ENCODE data around the gene ATP11A. TPM values are rescaled to one million over a fixed set of nuclear protein-coding genes. Genes with fewer than 3 reads are reported as not detected.
"Not testable (repeated sequence)": the region's sequence is repeated elsewhere in the genome, so short reads cannot be mapped to it uniquely, and the experiment has no call there.

Gene ATP11A
- total and polyA plus RNA-seq, 2 experiments from 2014 or later: 4.9 to 5.0 TPM

DNA sequence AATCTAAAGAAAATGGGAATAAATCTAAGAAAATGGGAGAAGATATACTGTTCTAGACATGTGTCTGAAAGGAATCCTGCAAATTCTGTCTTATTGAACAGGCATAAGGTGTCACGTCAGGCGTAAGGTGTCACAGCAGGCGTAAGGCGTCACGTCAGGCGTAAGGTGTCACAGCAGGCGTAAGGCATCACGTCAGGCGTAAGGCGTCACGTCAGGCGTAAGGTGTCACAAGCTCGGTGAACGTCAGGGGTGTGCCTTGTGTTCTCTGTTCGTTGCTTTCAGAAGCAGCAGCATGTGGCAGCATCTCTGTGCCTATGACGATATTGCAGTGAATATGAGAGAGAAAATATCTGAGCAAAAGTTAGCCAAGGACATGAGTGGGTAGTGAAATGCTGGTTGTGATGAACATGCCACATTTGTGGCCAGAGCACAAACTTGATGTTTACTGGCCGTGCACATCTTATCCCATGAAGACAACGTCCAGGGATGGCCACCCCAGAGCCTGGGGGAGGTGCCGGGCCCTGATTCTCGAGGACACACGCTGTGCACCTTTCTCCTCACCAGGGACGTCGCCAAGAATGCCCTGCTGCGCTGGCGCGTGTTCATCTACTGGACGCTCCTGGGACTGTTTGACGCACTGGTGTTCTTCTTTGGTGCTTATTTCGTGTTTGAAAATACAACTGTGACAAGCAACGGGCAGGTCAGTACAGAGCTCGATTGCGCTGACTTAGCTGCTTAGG lies 172.2 kb downstream of the ATP11A start:
- no peaks in the 10 kb centered on the region for H3K27me3 ChIP-seq (replicated peaks; ENCODE audit: insufficient read depth)
- H3K79me2 ChIP-seq (ENCODE audit: insufficient read depth): no peaks in the 10 kb centered on the region
- 85 to 86% methylated on average over 32 of the region's 32 CpGs for WGBS, 2 experiments (ENCODE audit: low coverage in 1 of 2, low lambda C conversion rate in 2 of 2, missing lambda C conversion rate in 2 of 2)
- H3K4me1 ChIP-seq (ENCODE audit: insufficient read depth): no peaks in the 10 kb centered on the region
- in situ Hi-C loops (cut with MboI): loop anchor here (25.0 kb wide), 2 partner anchors 225 to 1400 kb away; no protein-coding TSS in a partner anchor
- H3K9me2 ChIP-seq (ENCODE audit: insufficient read depth): no peaks in the 10 kb centered on the region
- H4K20me1 ChIP-seq (ENCODE audit: insufficient read depth): no peaks in the 10 kb centered on the region
- no peak overlapping the region for H3K4me2 ChIP-seq (ENCODE audit: unreplicated experiment)
- H3F3A ChIP-seq (ENCODE audit: insufficient read depth): no peaks in the 10 kb centered on the region
- no peaks in the 10 kb centered on the region for H3K36me3 ChIP-seq (ENCODE audit: low read depth)
- DNase-seq: no peak
- no peak overlapping the region for H3K27ac ChIP-seq
- TF ChIP-seq EZH2 (IDR thresholded peaks at IDR 0.05; ENCODE audit: insufficient read depth, poor library complexity, severe bottlenecking) (no peak), EZH2phosphoT487 (IDR thresholded peaks at IDR 0.05; ENCODE audit: insufficient read depth, low read depth) (no peak)
- no peak overlapping the region for H3K4me3 ChIP-seq
- H3K9me3 ChIP-seq (ENCODE audit: low read depth): no peaks in the 10 kb centered on the region
- no peak overlapping the region for H2AFZ ChIP-seq
- no peak overlapping the region for H3K9ac ChIP-seq

DNA sequence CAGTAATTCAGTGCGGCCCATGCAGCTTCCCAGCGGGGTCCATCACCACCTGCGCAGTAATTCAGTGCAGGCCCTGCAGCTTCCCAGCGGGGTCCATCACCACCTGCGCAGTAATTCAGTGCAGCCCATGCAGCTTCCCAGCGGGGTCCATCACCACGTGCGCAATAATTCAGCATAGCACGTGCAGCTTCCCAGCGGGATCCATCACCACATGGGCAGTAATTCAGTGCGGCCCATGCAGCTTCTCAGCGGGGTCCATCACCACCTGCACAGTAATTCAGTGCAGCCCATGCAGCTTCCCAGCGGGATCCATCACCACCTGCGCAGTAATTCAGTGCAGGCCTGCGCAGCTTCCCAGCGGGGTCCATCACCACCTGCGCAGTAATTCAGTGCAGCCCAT lies 173.5 kb downstream of the ATP11A start:
- not testable (repeated sequence) for H3K36me3 ChIP-seq (ENCODE audit: low read depth); H4K20me1 ChIP-seq (ENCODE audit: insufficient read depth); H3K9me2 ChIP-seq (ENCODE audit: insufficient read depth); H3K4me3 ChIP-seq; DNase-seq; H3K4me1 ChIP-seq (ENCODE audit: insufficient read depth); H2AFZ ChIP-seq; H3K27ac ChIP-seq; H3K4me2 ChIP-seq (ENCODE audit: unreplicated experiment); H3K9me3 ChIP-seq (ENCODE audit: low read depth); H3K9ac ChIP-seq; H3K27me3 ChIP-seq (replicated peaks; ENCODE audit: insufficient read depth); H3F3A ChIP-seq (ENCODE audit: insufficient read depth); H3K79me2 ChIP-seq (ENCODE audit: insufficient read depth)
- 92 to 100% methylated on average over 4 to 17 of the region's 17 CpGs for WGBS, 2 experiments (ENCODE audit: low coverage in 1 of 2, low lambda C conversion rate in 2 of 2, missing lambda C conversion rate in 2 of 2)
- in situ Hi-C loops (cut with MboI): loop anchor here (25.0 kb wide), 2 partner anchors 226 to 1401 kb away; no protein-coding TSS in a partner anchor

DNA sequence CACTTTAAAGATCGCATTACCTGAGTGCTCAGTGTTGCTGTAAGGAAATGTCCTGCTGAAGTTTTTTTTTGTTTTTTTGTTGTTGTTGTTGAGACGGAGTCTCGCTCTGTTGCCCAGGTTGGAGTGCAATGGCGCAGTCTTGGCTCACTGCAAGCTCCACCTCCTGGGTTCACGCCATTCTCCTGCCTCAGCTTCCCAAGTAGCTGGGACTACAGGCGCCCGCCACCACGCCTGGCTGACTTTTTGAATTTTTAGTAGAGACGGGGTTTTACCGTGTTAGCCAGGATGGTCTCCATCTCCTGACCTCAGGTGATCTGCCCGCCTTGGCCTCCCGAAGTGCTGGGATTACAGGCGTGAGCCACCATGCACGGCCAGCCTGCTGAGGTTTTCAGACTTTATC lies 175.6 kb downstream of the ATP11A start:
- 90 to 92% methylated on average over 14 of the region's 14 CpGs for WGBS, 2 experiments (ENCODE audit: low coverage in 1 of 2, low lambda C conversion rate in 2 of 2, missing lambda C conversion rate in 2 of 2)
- H2AFZ ChIP-seq; H3K9me2 ChIP-seq (ENCODE audit: insufficient read depth); H3K36me3 ChIP-seq (ENCODE audit: low read depth); H4K20me1 ChIP-seq (ENCODE audit: insufficient read depth); H3K4me1 ChIP-seq (ENCODE audit: insufficient read depth); H3K9ac ChIP-seq; H3K27me3 ChIP-seq (replicated peaks; ENCODE audit: insufficient read depth); H3K4me3 ChIP-seq; H3K79me2 ChIP-seq (ENCODE audit: insufficient read depth); H3K9me3 ChIP-seq (ENCODE audit: low read depth); DNase-seq; H3K27ac ChIP-seq; H3F3A ChIP-seq (ENCODE audit: insufficient read depth); H3K4me2 ChIP-seq (ENCODE audit: unreplicated experiment): not testable (repeated sequence)
- in situ Hi-C loops (cut with MboI): loop anchor here (25.0 kb wide), 2 partner anchors 228 to 1403 kb away; no protein-coding TSS in a partner anchor

DNA sequence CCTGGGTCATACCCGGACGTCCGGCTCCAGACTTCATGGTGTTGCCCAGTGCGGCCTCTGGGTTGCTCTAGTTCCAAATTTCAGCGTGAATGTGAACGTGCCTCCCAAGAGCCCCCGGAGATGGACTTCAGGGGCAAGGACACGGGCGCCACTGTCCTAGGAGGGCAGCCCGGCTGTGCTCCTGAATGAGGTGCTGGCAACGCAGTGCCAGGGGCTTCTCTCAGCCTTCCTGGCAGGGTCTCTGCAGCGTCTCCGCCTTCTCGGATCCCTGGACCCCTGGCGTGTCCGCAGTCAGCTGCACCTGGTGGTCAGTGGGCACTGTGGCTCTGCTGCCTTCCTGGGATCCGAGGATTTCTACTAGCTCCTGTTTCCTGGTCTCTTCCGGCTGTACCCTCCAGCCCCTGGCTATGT lies 177.5 kb downstream of the ATP11A start:
- TF ChIP-seq EZH2 (IDR thresholded peaks at IDR 0.05; ENCODE audit: insufficient read depth, poor library complexity, severe bottlenecking) (no peak), EZH2phosphoT487 (IDR thresholded peaks at IDR 0.05; ENCODE audit: insufficient read depth, low read depth) (no peak)
- WGBS, 2 experiments (ENCODE audit: low coverage in 1 of 2, low lambda C conversion rate in 2 of 2, missing lambda C conversion rate in 2 of 2): 91 to 93% methylated on average over 14 to 18 of the region's 18 CpGs
- Histone ChIP-seq H3K4me1 (ENCODE audit: insufficient read depth) (no peaks in the 10 kb centered on the region), H2AFZ (no peak overlapping the region), H3K9ac (no peak overlapping the region), H3K9me2 (ENCODE audit: insufficient read depth) (no peaks in the 10 kb centered on the region), H3K27me3 (replicated peaks; ENCODE audit: insufficient read depth) (no peaks in the 10 kb centered on the region), H3K27ac (no peak overlapping the region), H3K36me3 (ENCODE audit: low read depth) (no peaks in the 10 kb centered on the region), H4K20me1 (ENCODE audit: insufficient read depth) (no peaks in the 10 kb centered on the region), H3F3A (ENCODE audit: insufficient read depth) (no peaks in the 10 kb centered on the region), H3K79me2 (ENCODE audit: insufficient read depth) (no peaks in the 10 kb centered on the region), H3K4me3 (no peak overlapping the region), H3K9me3 (ENCODE audit: low read depth) (no peaks in the 10 kb centered on the region), H3K4me2 (ENCODE audit: unreplicated experiment) (no peak overlapping the region)
- no peak for DNase-seq
- in situ Hi-C loops (cut with MboI): loop anchor here (25.0 kb wide), 2 partner anchors 230 to 1405 kb away; no protein-coding TSS in a partner anchor
